IMR-90 (cell line): ENCODE results near the gene MAN2A1. TPM values are rescaled to one million over a fixed set of nuclear protein-coding genes. Genes with fewer than 3 reads are reported as not detected.

Experiments used
- ATAC-seq: fragments of 200-7000 bp; cut with Tn5 transposase; 2 replicates; pipeline ENCODE4 v1.9.1; 2020; ENCODE audit warnings: low read depth, mild to moderate bottlenecking, moderate library complexity
- BruUV-seq: library from RNA; stranded (reverse); fragments of 400-500 nt; replicated peaks from 2 replicates; lab custom pipeline; 2021; lab: Mats Ljungman, UMichigan
- CTCF ChIA-PET: fragments of 300-600 bp; formaldehyde crosslinking; extraction: SDS; loops from one replicate; lab custom pipeline; 2021; ENCODE audit warnings: antibody characterized with exemption; lab: Yijun Ruan, JAX
- POLR2A ChIA-PET: fragments of 300-600 bp; sonication (Branson Sonifier 250); formaldehyde crosslinking; loops from one replicate; lab custom pipeline; 2022; ENCODE audit warnings: antibody characterized with exemption; ENCODE audit not compliant: unreplicated experiment; lab: Charles Lee
- DNase-seq: peaks from one replicate; pipeline ENCODE4 v3.0.0; 2013
- H2AFZ ChIP-seq: replicated peaks from 2 replicates; pipeline ENCODE3; 2013; ENCODE audit warnings: low read length, mild to moderate bottlenecking; ENCODE audit not compliant: poor library complexity
- H2AK5ac ChIP-seq: 2 replicates; pipeline ENCODE4 v1.6.1; 2013; ENCODE audit warnings: low read depth, low read length, inconsistent platforms
- H2AK9ac ChIP-seq: replicated peaks from 2 replicates; pipeline ENCODE3; 2013; ENCODE audit warnings: mild to moderate bottlenecking, low read depth, low read length, moderate library complexity; ENCODE audit not compliant: poor library complexity
- H2BK120ac ChIP-seq: 2 replicates; pipeline ENCODE4 v1.6.1; 2013; ENCODE audit warnings: low read depth, low read length, inconsistent platforms
- H2BK15ac ChIP-seq: 3 replicates; pipeline ENCODE4 v1.6.1; 2013; ENCODE audit warnings: low read depth, low read length, inconsistent platforms
- H2BK20ac ChIP-seq: 2 replicates; pipeline ENCODE4 v1.6.1; 2013; ENCODE audit warnings: low read depth, mild to moderate bottlenecking, inconsistent platforms, low read length, moderate library complexity
- H2BK5ac ChIP-seq: 2 replicates; pipeline ENCODE4 v1.6.1; 2013; ENCODE audit warnings: mild to moderate bottlenecking, low read depth, low read length, inconsistent platforms; ENCODE audit not compliant: poor library complexity, severe bottlenecking
- H3K14ac ChIP-seq: replicated peaks from 2 replicates; pipeline ENCODE4 v1.6.1; 2013; ENCODE audit warnings: low read depth, low read length, inconsistent platforms
- H3K18ac ChIP-seq: 2 replicates; pipeline ENCODE4 v1.6.1; 2013; ENCODE audit warnings: low read depth, low read length, control low read depth
- H3K23ac ChIP-seq: 2 replicates; pipeline ENCODE4 v1.6.1; 2013; ENCODE audit warnings: low read depth, low read length, inconsistent platforms
- H3K27ac ChIP-seq: 2 replicates; pipeline ENCODE4 v1.5.1; 2013; ENCODE audit warnings: mild to moderate bottlenecking, control low read depth, low read length; ENCODE audit not compliant: insufficient read depth
- H3K27me3 ChIP-seq: 2 replicates; pipeline ENCODE4 v1.6.1; 2013; ENCODE audit warnings: low read length; ENCODE audit not compliant: control insufficient read depth, insufficient read depth
- H3K36me3 ChIP-seq: 2 replicates; pipeline ENCODE4 v1.6.1; 2013; ENCODE audit warnings: low read length, mixed read lengths; ENCODE audit not compliant: control insufficient read depth, insufficient read depth
- H3K4ac ChIP-seq: 2 replicates; pipeline ENCODE4 v1.6.1; 2013; ENCODE audit warnings: low read depth, low read length, inconsistent platforms
- H3K4me1 ChIP-seq: 2 replicates; pipeline ENCODE4 v1.6.1; 2013; ENCODE audit warnings: low read length, mixed read lengths; ENCODE audit not compliant: control insufficient read depth, insufficient read depth
- H3K4me2 ChIP-seq: 2 replicates; pipeline ENCODE4 v1.6.1; 2013; ENCODE audit warnings: low read depth, mild to moderate bottlenecking, control low read depth, low read length, moderate library complexity
- H3K4me3 ChIP-seq: 2 replicates; pipeline ENCODE4 v1.5.1; 2013; ENCODE audit warnings: low read depth, mild to moderate bottlenecking, control low read depth, low read length, moderate library complexity; ENCODE audit not compliant: insufficient read depth
- H3K56ac ChIP-seq: 2 replicates; pipeline ENCODE4 v1.6.1; 2013; ENCODE audit warnings: low read length, inconsistent platforms; ENCODE audit not compliant: insufficient read depth; ENCODE audit errors: extremely low read depth
- H3K79me1 ChIP-seq, 2 experiments: 2 replicates each; pipeline ENCODE4 v1.6.1; 2013; ENCODE audit warnings: low read length in 2 of 2, inconsistent platforms in 1 of 2, low read depth in 1 of 2
- H3K9ac ChIP-seq: 2 replicates; pipeline ENCODE4 v1.6.1; 2013; ENCODE audit warnings: low read depth, low read length, control low read depth
- H3K9me1 ChIP-seq: 2 replicates; pipeline ENCODE4 v1.6.1; 2013; ENCODE audit warnings: low read length, inconsistent platforms; ENCODE audit not compliant: insufficient read depth
- H3K9me3 ChIP-seq: 2 replicates; pipeline ENCODE4 v1.6.1; 2013; ENCODE audit warnings: low read length; ENCODE audit not compliant: control insufficient read depth, insufficient read depth
- H4K20me1 ChIP-seq: 2 replicates; pipeline ENCODE4 v1.6.1; 2013; ENCODE audit warnings: low read length, inconsistent platforms; ENCODE audit not compliant: insufficient read depth
- H4K5ac ChIP-seq: 2 replicates; pipeline ENCODE4 v1.6.1; 2013; ENCODE audit warnings: mild to moderate bottlenecking, low read depth, low read length, control low read depth
- H4K8ac ChIP-seq, 2 experiments: 2 replicates each; pipeline ENCODE4 v1.6.1; 2013; ENCODE audit warnings: low read depth in 2 of 2, low read length in 2 of 2, control low read depth in 1 of 2, inconsistent platforms in 1 of 2
- H4K91ac ChIP-seq: 2 replicates; pipeline ENCODE4 v1.6.1; 2013; ENCODE audit warnings: low read depth, low read length, inconsistent platforms; ENCODE audit not compliant: insufficient read depth
- BHLHE40 ChIP-seq: fragments of 150-350 bp; IDR thresholded peaks from 2 replicates; pipeline ENCODE4 v1.6.1; 2016; ENCODE audit warnings: mild to moderate bottlenecking, low read depth, low read length
- CEBPB ChIP-seq: IDR thresholded peaks from 2 replicates; pipeline ENCODE4 v1.6.1; 2012; ENCODE audit warnings: low read depth, low read length, improper control_type of control experiment
- ELK1 ChIP-seq: fragments of 150-350 bp; IDR thresholded peaks from 2 replicates; pipeline ENCODE4 v1.6.1; 2016; ENCODE audit warnings: low read depth, mild to moderate bottlenecking, low read length, moderate library complexity, borderline replicate concordance
- FOS ChIP-seq: fragments of 150-350 bp; IDR thresholded peaks from 2 replicates; pipeline ENCODE4 v1.6.1; 2016; ENCODE audit warnings: low read depth, low read length
- MAFK ChIP-seq: IDR thresholded peaks from 2 replicates; pipeline ENCODE4 v1.6.1; 2012; ENCODE audit warnings: low read depth, low read length, improper control_type of control experiment
- MXI1 ChIP-seq: IDR thresholded peaks from 2 replicates; pipeline ENCODE4 v1.6.1; 2012; ENCODE audit warnings: low read depth, mild to moderate bottlenecking, low read length, moderate library complexity, borderline replicate concordance
- NFE2L2 ChIP-seq: fragments of 150-350 bp; IDR thresholded peaks from 2 replicates; pipeline ENCODE4 v1.6.1; 2016; ENCODE audit warnings: low read depth, mild to moderate bottlenecking, low read length
- POLR2A ChIP-seq: IDR thresholded peaks from 2 replicates; pipeline ENCODE4 v1.6.1; 2012; ENCODE audit warnings: mild to moderate bottlenecking, low read depth, low read length
- RAD21 ChIP-seq: IDR thresholded peaks from 2 replicates; pipeline ENCODE4 v1.6.1; 2012; ENCODE audit warnings: low read length, improper control_type of control experiment
- RCOR1 ChIP-seq: IDR thresholded peaks from 2 replicates; pipeline ENCODE4 v1.6.1; 2012; ENCODE audit warnings: mild to moderate bottlenecking, low read length, improper control_type of control experiment; ENCODE audit not compliant: insufficient replicate concordance
- RFX5 ChIP-seq: IDR thresholded peaks from 2 replicates; pipeline ENCODE4 v1.8.0; 2012; ENCODE audit warnings: low read depth, mild to moderate bottlenecking, low read length, moderate library complexity
- SMC3 ChIP-seq: fragments of 150-350 bp; IDR thresholded peaks from 2 replicates; pipeline ENCODE4 v1.6.1; 2016; ENCODE audit warnings: low read depth, mild to moderate bottlenecking, antibody characterized with exemption, low read length, moderate library complexity
- USF2 ChIP-seq: fragments of 150-350 bp; IDR thresholded peaks from 2 replicates; pipeline ENCODE4 v1.6.1; 2017; ENCODE audit warnings: mild to moderate bottlenecking, antibody characterized with exemption, low read length, low read depth
- WGBS, 2 experiments: methylation state at CpG; one replicate each; pipeline versions ENCODE4 v1.1.5 to v1.1.7; 2013; ENCODE audit warnings: missing lambda C conversion rate in 2 of 2; ENCODE audit not compliant: insufficient read length in 1 of 2; ENCODE audit errors: extremely low coverage in 2 of 2; 5-methylcytosine and 5-hydroxymethylcytosine counted together
- dilution Hi-C: fragments of 300-500 bp; cut with HindIII; formaldehyde crosslinking; loops from one replicate; pipeline ENCODE4 v1.14.3; 2018; ENCODE audit warnings: low sequenced_read_pairs; ENCODE audit not compliant: unreplicated experiment
- in situ Hi-C: fragments of 300-500 bp; cut with MboI; formaldehyde crosslinking; loops from 3 replicates; pipeline ENCODE4 v1.14.3; 2019; ENCODE audit warnings: low sequenced_read_pairs, inconsistent platforms, mixed read lengths
- intact Hi-C: fragments of 100-400 bp; cut with micrococcal nuclease; formaldehyde crosslinking; loops from 2 replicates; pipeline ENCODE4 v1.10.0; 2022
- polyA plus RNA-seq, 3 experiments: library from polyadenylated mRNA; depleted of rRNA; stranded (reverse); fragments of >200 nt; gene quantifications; 2 replicates each; pipeline ENCODE4 v1.2.3, GENCODE V29; 2012; ENCODE audit warnings: low replicate concordance in 1 of 3
- total RNA-seq: library from RNA; depleted of rRNA; stranded (reverse); fragments of >200 nt; gene quantifications from 2 replicates; pipeline ENCODE4 v1.2.3, GENCODE V29; 2012

The MAN2A1 gene
- total and polyA plus RNA-seq, 2 of the 4 experiments (the other 2 are of a cell fraction) = 16.4 to 29.6 TPM

GRCh38 chr5:109900911-109901627 is 211.3 kb downstream of the MAN2A1 start:
- dilution Hi-C loops = no loop called here
- Histone ChIP-seq H2BK20ac (no peak overlapping the region), H3K9me1 (0 out of 2 replicates have a peak, but pooled peaks cover 3% of the 10 kb centered on the region)

More at GRCh38 chr5:109900911-109901627, 211.3 kb downstream of the MAN2A1 start:
- Histone ChIP-seq H4K20me1 (no peaks in the 10 kb centered on the region), H2AK9ac (no peak overlapping the region), H3K23ac (no peak overlapping the region), H2AFZ (no peak overlapping the region), H3K18ac (no peak overlapping the region), H4K5ac (no peak overlapping the region), H2BK120ac (no peak overlapping the region), H3K4me3 (no peak overlapping the region), H3K36me3 (no peaks in the 10 kb centered on the region), H3K56ac (no peak overlapping the region), H2BK5ac (no peak overlapping the region), H3K4me2 (no peak overlapping the region), H3K9ac (no peak overlapping the region), H4K8ac (no peak overlapping the region), H3K79me1 (no peaks in the 10 kb centered on the region), H3K14ac (no peak overlapping the region), H3K27ac (no peak overlapping the region), H3K4me1 (no peaks in the 10 kb centered on the region), H2AK5ac (no peak overlapping the region), H4K91ac (no peak overlapping the region), H2BK15ac (no peak overlapping the region), H3K4ac (no peak overlapping the region), H3K27me3 (peaks cover 1% of the 10 kb centered on the region; the same call in 1 of the 2 replicates), H3K9me3 (no peaks in the 10 kb centered on the region)
- POLR2A ChIA-PET = no interaction called here
- no peak for ATAC-seq
- no peak for DNase-seq
- no CpG with 5 or more reads among the region's 3 CpGs for WGBS, 2 experiments
- BruUV-seq = no TSS peak
- CTCF ChIA-PET = no interaction called here
- TF ChIP-seq MXI1 (no peak), NFE2L2 (no peak), SMC3 (no peak), RCOR1 (no peak), ELK1 (no peak), POLR2A (no peak), BHLHE40 (no peak), USF2 (no peak), MAFK (no peak), RFX5 (no peak), RAD21 (no peak), FOS (no peak), CEBPB (no peak)
- in situ Hi-C loops = no loop called here
- intact Hi-C loops = no loop called here
